ENCODE results near the gene UBAP2L.
"Not testable (repeated sequence)": the region's sequence is repeated elsewhere in the genome, so short reads cannot be mapped to it uniquely, and the experiment has no call there.

Gene UBAP2L

DNA sequence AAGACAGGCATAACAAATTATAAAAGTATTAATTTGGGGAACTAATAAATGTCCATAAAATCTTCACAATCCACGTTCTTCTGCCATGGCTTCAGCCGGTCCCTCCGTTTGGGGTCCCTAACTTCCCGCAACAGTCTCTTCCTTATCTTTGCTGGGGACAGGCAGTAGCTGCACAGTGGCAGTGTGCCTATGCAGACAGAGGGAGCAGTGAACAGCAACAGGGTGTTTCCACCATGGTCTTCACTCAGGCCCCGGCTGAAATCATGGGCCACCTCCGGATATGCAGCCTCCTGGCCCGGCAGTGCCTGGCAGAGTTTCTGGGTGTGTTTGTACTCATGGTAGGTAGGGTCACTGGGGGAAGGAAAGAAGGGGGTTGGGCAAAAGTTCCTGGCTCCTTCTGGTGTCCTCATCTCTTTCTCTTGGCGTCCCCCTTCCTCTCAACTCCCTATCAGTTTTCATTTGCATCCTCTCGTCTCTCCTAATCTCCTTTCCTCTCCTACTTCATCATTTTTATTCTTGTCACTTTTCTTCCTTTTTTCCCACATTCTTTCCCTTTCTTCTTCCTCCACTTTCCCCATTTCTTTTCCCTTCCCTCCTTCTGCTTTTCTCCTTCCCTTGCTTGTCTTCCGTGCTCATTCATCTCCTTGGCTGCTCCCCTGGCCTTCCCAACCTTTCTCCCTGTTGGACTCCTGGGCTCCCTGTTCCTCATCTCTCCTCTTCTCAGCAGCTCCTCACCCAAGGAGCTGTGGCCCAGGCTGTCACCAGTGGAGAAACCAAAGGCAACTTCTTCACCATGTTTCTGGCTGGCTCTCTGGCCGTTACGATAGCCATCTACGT is 91.7 kb downstream of the UBAP2L start:
- DNase-seq: not testable (repeated sequence)

- DNase-seq: no peak
Measured at GRCh38 chr1:154313066-154313356, 92.3 kb downstream of the UBAP2L start.

DNA sequence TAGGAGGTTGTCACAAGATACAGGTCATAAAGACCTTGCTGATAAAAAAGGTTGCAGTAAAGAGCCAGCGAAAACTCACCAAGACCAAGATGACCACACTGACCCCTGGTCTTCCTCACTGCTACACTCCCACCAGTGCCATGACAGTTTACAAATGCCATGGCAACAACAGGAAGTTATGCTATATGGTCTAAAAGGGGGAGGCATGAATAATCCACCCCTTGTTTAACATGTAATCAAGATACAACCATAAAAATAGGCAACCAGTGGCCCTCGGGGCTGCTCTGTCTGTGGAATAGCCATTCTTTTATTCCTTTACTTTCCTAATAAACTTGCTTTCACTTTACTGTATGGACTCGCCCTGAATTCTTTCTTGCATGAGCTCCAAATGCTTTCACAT is 93.5 kb downstream of the UBAP2L start:
- not testable (repeated sequence) for DNase-seq

DNA sequence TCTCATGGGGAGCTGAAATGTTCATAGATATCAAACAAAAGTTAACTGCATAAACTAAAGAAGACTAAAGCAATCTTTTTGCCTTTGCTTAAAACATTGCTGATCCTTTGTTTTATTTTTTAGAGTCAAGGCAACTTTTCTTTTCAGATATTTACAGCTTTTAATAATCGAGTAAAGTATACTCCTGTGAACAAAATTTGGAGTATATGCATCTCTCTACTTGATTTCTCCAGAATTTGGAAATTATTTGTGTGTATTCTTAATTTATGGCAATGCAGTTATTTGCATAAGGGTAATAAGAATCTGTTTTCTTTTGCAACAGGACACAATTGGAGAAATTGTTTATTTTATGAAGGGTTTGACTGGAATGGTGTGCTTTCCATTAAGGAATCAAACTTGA is 95.9 kb downstream of the UBAP2L start:
- no peak for DNase-seq

DNA sequence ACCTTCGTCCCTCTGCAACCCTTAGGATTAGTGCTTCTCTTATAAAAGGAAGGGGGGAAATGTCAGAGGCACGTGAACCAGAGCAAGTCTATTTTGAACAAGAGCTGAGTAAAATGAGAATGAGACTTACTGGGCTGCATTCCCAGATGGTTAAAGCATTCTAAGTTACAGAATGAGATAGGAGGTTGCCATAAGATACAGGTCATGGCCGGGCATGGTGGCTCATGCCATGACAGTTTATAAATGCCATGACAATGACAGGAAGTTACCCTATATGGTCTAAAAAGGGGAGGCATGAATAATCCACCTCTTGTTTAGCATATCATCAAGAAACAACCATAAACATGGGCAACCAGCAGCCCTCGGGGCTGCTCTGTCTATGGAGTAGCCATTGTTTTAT is 97.6 kb downstream of the UBAP2L start:
- DNase-seq: no peak

All from amniotic stem cell (primary cell).